Measurements from ENCODE around the gene GSTA4. TPM values are rescaled to one million over a fixed set of nuclear protein-coding genes. Genes with fewer than 3 reads are reported as not detected.

GSTA4 gene
- total and polyA plus RNA-seq, 11 donors, result 8.5 to 17.0 (median 12.0) TPM

DNA sequence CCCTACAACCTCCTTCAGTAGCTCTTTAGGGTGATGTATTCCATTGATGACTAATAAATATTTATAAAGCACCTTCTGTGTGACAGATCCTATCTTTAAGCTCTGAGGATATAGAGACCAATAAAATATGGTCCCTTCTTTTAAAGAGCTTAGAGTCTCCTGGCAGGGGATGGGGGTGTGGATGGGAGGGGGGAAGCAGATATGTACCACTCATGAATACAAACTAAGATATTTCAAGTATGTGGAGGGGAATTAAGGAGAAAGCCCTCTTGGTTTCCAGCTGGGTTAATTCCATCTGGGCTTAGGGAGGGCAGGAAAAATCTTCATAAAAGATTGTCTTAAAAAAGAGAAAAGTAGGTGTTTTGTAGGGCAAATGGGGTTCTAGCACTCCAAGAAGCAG lies 48.5 kb upstream of the GSTA4 start:
- H3K9me3 ChIP-seq, result no peaks in the 10 kb centered on the region
- peaks cover 0 to 28% (median 27%) of the 10 kb centered on the region in 9 donors for H3K36me3 ChIP-seq
- DNase-seq, result no peak
- peak overlapping the region in 9 of 12 donors; percentile 47 to 84 (median 74) for H3K27ac ChIP-seq
- TF ChIP-seq, protein P1, sequence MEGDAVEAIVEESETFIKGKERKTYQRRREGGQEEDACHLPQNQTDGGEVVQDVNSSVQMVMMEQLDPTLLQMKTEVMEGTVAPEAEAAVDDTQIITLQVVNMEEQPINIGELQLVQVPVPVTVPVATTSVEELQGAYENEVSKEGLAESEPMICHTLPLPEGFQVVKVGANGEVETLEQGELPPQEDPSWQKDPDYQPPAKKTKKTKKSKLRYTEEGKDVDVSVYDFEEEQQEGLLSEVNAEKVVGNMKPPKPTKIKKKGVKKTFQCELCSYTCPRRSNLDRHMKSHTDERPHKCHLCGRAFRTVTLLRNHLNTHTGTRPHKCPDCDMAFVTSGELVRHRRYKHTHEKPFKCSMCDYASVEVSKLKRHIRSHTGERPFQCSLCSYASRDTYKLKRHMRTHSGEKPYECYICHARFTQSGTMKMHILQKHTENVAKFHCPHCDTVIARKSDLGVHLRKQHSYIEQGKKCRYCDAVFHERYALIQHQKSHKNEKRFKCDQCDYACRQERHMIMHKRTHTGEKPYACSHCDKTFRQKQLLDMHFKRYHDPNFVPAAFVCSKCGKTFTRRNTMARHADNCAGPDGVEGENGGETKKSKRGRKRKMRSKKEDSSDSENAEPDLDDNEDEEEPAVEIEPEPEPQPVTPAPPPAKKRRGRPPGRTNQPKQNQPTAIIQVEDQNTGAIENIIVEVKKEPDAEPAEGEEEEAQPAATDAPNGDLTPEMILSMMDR (IDR thresholded peaks at IDR 0.05), result no peak
- TF ChIP-seq POLR2A (IDR thresholded peaks at IDR 0.05), result no peak
- H3K4me1 ChIP-seq, result peaks cover 0 to 53% (median 26%) of the 10 kb centered on the region in 12 donors
- ATAC-seq, result no peak
- no peaks in the 10 kb centered on the region for H3K27me3 ChIP-seq
- intact Hi-C loops (cut with DNase I), result loop anchor here in 1 of 10 donors (5.0 kb wide), 1 partner anchor 36 kb away; no protein-coding TSS in a partner anchor
- no peak overlapping the region for H3K4me3 ChIP-seq

DNA sequence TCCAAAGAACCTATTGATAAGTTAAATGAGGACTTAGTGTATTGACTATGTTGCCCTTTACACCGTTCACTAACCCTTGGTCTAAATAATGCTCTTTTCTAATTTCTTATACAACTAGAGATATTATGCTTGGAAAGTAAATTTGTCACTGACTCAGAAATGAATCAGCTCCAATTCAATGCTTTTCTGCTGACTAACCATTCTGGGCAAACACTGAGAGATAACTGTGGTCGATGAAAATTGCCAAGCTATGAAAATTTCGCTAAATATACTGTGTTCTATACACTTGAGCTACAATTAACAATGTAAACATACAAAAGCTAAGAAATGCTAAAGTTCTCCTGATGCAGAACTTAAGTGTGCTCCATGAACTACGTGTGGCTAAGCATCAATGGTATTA lies 47.0 kb upstream of the GSTA4 start:
- Histone ChIP-seq H3K4me3 (no peak overlapping the region), H3K9me3 (no peaks in the 10 kb centered on the region), H3K27ac (peak overlapping the region in 9 of 12 donors; percentile 27 to 84 (median 74)), H3K27me3 (no peaks in the 10 kb centered on the region), H3K4me1 (peaks cover 0 to 53% (median 21%) of the 10 kb centered on the region in 12 donors), H3K36me3 (peaks cover 0 to 43% (median 28%) of the 10 kb centered on the region in 9 donors)
- DNase-seq (no peak), ATAC-seq (peak in 1 of 4 donors; percentile 35)
- WGBS, 4 donors, result 51 to 62% (median 60%) methylated on average over 4 of the region's 4 CpGs
- intact Hi-C loops (cut with DNase I), result loop anchor here in 1 of 10 donors (5.0 kb wide), 1 partner anchor 35 kb away; no protein-coding TSS in a partner anchor
- TF ChIP-seq POLR2A (IDR thresholded peaks at IDR 0.05), result no peak
- TF ChIP-seq, protein P1 (IDR thresholded peaks at IDR 0.05), result no peak

DNA sequence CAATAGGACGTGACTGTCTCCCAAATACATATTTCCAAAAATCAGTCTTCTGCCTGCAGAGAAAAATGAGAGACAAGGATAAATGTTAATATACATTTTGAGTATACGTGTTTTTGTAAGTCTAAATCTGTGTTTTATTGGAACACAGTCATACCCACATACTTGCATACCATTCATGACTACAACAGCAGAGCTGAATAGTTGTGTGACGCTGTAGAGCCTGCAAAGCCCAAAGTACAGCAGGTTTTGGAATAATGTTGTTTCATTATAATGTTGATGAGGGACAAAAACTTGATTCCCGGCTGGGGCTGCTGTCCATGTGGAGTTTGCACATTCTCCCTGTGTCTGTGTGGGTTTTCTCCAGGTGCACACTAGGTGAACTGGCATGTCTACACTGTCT lies 46.3 kb upstream of the GSTA4 start:
- H3K27me3 ChIP-seq, result no peaks in the 10 kb centered on the region
- TF ChIP-seq, protein P1 (IDR thresholded peaks at IDR 0.05), result no peak
- TF ChIP-seq POLR2A (IDR thresholded peaks at IDR 0.05), result no peak
- peak in 1 of 4 donors; percentile 34 for ATAC-seq
- intact Hi-C loops (cut with DNase I), result loop anchor here in 1 of 10 donors (5.0 kb wide), 1 partner anchor 34 kb away; no protein-coding TSS in a partner anchor
- H3K27ac ChIP-seq, result peak overlapping the region in 6 of 12 donors; percentile 8 to 84 (median 74)
- no peak for DNase-seq
- no peaks in the 10 kb centered on the region for H3K9me3 ChIP-seq
- H3K36me3 ChIP-seq, result peaks cover 0 to 46% (median 28%) of the 10 kb centered on the region in 9 donors
- peaks cover 0 to 50% (median 21%) of the 10 kb centered on the region in 12 donors for H3K4me1 ChIP-seq
- no peak overlapping the region for H3K4me3 ChIP-seq
- 61 to 76% (median 71%) methylated on average over 4 of the region's 4 CpGs for WGBS, 4 donors

DNA sequence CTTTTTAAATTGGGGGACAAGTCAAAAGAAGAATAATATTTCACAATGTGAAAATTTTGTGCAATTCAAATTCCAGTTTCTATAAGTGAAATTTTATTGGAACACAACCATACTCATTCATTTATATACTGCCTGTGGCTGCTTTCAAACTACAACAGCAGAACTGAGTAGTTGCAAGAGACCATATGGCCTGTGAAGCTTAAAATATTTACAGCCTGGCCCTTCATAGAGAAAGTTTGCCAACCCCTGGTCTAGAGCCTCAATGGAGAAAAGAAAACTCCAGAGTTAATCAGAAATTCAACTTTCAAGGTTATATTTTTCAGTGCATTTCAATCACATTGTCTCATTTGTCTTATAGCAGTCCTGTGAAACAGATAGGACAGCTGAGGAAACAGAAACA lies 43.5 kb upstream of the GSTA4 start:
- ATAC-seq (no peak), DNase-seq (no peak)
- Histone ChIP-seq H3K9me3 (no peaks in the 10 kb centered on the region), H3K4me1 (peaks cover 0 to 62% (median 33%) of the 10 kb centered on the region in 12 donors), H3K36me3 (peaks cover 0 to 61% (median 28%) of the 10 kb centered on the region in 9 donors), H3K27ac (no peak overlapping the region), H3K4me3 (no peak overlapping the region), H3K27me3 (no peaks in the 10 kb centered on the region)
- intact Hi-C loops (cut with DNase I), result no loop called here
- no peak for TF ChIP-seq POLR2A (IDR thresholded peaks at IDR 0.05)
- TF ChIP-seq, protein P1 (IDR thresholded peaks at IDR 0.05), result no peak

All from heart left ventricle (tissue), 16 donors.